Subcutaneous abdominal adipose tissue (tissue), 5 donors: ENCODE data around the gene RAB40B.
"Not testable (repeated sequence)": the region's sequence is repeated elsewhere in the genome, so short reads cannot be mapped to it uniquely, and the experiment has no call there.

ENCODE experiments used
- H3K27ac ChIP-seq: one replicate; pipeline ENCODE4 v1.7.0; 2013; ENCODE audit warnings: low read depth, mild to moderate bottlenecking, inconsistent platforms, low read length, moderate library complexity
- H3K27me3 ChIP-seq, 5 donors: one replicate each; pipeline ENCODE4 v1.7.0; 2013; ENCODE audit warnings: low read length in 5 of 5, inconsistent platforms in 1 of 5; ENCODE audit not compliant: control insufficient read depth in 5 of 5, insufficient read depth in 4 of 5
- H3K36me3 ChIP-seq, 5 donors: one replicate each; pipeline ENCODE4 v1.7.0; 2013; ENCODE audit warnings: low read length in 5 of 5; ENCODE audit not compliant: control insufficient read depth in 5 of 5, insufficient read depth in 5 of 5
- H3K4me1 ChIP-seq, 5 donors: one replicate each; pipeline ENCODE4 v1.7.0; 2013; ENCODE audit warnings: low read length in 5 of 5, mild to moderate bottlenecking in 3 of 5, moderate library complexity in 1 of 5; ENCODE audit not compliant: control insufficient read depth in 5 of 5, insufficient read depth in 5 of 5
- H3K4me3 ChIP-seq, 5 donors: one replicate each; pipeline ENCODE4 v1.7.0; 2013; ENCODE audit warnings: low read length in 5 of 5, low read depth in 1 of 5
- H3K9ac ChIP-seq, 5 donors: one replicate each; pipeline ENCODE4 v1.7.0; 2013; ENCODE audit warnings: low read length in 5 of 5, mild to moderate bottlenecking in 4 of 5, moderate library complexity in 3 of 5
- H3K9me3 ChIP-seq, 5 donors: one replicate each; pipeline ENCODE4 v1.7.0; 2013; ENCODE audit warnings: low read length in 5 of 5; ENCODE audit not compliant: control insufficient read depth in 5 of 5
- donor health status: healthy.
- donor health status: healthy.
- donor health status: healthy.
- donor health status: healthy.
- donor health status: healthy.

The RAB40B gene

DNA sequence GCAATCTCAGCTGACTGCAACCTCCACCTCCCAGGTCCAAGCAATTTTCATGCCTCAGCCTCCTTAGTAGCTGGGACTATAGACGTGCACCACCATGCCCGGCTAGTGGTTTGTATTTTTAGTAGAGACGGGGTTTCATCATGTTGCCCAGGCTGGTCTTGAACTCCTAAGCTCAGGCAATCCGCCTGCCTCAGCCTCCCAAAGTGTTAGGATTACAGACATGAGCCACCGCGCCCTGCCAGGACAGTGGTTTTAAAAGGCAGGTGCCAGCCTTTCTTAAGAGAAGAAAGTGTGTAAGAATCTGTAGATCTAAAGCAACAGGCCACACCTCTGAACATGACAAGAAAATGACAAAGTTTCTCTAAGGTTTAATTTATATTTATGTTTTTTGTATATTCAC, 43.9 kb downstream of the RAB40B start:
- not testable (repeated sequence) for H3K9me3 ChIP-seq, H3K27me3 ChIP-seq, H3K4me3 ChIP-seq
- Histone ChIP-seq H3K36me3 (peaks cover 0 to 23% (median 17%) of the 10 kb centered on the region in 5 donors), H3K9ac (peak overlapping the region in 1 of 5 donors; percentile 17), H3K27ac (peak overlapping the region; percentile 23), H3K4me1 (peaks cover 0 to 15% (median 0%) of the 10 kb centered on the region in 5 donors)

GRCh38 chr17:82653651-82654528, 44.6 kb downstream of the RAB40B start:
- H3K27ac ChIP-seq = no peak overlapping the region

GRCh38 chr17:82650723-82651122, 47.8 kb downstream of the RAB40B start:
- Histone ChIP-seq H3K27ac (no peak overlapping the region), H3K9me3 (no peaks in the 10 kb centered on the region), H3K9ac (no peak overlapping the region), H3K4me1 (peaks cover 2 to 35% (median 22%) of the 10 kb centered on the region in 5 donors), H3K27me3 (no peaks in the 10 kb centered on the region), H3K4me3 (no peak overlapping the region), H3K36me3 (no peaks in the 10 kb centered on the region)

More at GRCh38 chr17:82653651-82654528, 44.6 kb downstream of the RAB40B start:
- Histone ChIP-seq H3K9me3 (no peaks in the 10 kb centered on the region), H3K4me1 (peaks cover 0 to 19% (median 3%) of the 10 kb centered on the region in 5 donors), H3K36me3 (peaks cover 0 to 15% (median 10%) of the 10 kb centered on the region in 5 donors), H3K9ac (no peak overlapping the region), H3K27me3 (no peaks in the 10 kb centered on the region), H3K4me3 (no peak overlapping the region)

DNA sequence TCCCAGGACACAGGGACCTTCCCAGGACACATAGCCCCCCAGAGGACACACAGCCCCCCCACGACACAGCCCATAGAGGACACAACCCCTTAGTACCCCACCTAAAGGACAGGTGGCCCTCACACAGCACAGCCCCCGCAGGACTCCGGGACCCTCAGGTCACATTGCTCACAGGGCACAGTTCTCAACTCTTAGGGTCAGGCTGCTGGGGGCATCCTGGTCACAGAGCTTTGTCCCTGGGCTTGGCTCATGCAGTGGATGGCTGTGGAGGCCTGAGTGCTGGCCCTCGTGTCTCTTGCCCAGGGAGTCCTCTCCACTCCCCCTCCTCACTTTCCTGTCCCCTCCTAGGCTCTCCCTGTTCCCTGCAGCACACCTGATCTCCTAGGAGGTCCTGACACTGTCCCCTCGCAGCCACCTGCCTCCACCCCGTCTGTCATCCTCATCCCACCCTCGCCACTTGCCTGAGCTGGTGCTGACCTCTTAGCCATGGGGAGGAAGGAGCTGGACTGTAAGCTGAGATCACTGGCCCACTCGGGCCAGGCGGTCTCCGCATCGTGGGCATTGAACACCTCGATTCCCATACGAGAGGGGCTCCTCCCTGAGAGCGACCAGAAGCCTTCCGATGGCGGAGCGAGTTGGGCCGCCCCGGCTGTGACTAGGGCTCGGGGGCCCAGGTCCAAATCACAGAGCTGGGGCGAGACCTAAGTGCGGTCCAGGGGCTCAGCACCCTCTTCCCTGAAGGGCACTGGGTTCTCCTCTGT, 48.8 kb downstream of the RAB40B start:
- Histone ChIP-seq H3K9ac (no peak overlapping the region), H3K9me3 (no peaks in the 10 kb centered on the region), H3K36me3 (no peaks in the 10 kb centered on the region), H3K4me3 (no peak overlapping the region), H3K27me3 (no peaks in the 10 kb centered on the region), H3K4me1 (peaks cover 2 to 29% (median 22%) of the 10 kb centered on the region in 5 donors), H3K27ac (no peak overlapping the region)

DNA sequence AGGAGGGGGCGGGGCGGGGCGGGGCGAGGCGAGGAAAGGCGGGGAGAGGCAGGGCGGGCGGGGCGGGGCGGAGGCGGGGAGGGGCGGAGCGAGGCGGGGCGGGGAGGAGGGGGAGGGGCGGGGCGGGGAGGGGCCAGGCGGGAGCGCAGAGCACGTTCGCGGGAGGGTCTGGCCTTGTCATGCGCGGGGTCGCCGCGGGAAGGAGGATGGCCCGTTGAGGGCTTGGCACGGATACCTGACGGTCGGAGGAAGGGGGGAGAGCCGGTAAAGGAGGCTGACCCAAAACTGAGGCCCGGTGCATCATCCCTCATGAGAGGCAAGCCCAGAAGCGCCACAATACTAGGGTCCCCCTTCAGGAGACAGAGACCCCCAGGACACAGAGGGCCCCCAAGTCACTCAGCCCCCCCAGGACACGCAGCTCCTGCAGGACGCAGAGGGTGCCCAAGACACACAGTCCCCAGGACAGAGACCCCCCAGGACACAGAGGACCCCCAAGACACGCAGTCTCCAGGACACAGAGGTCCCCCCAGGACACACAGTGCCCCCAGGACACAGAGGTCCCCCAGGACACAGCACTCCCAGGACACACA, 49.7 kb downstream of the RAB40B start:
- Histone ChIP-seq H3K27ac (no peak overlapping the region), H3K27me3 (no peaks in the 10 kb centered on the region), H3K4me3 (peak overlapping the region; percentile 57 to 69 (median 65)), H3K9ac (peak overlapping the region in 2 of 5 donors; percentile 6 to 47), H3K36me3 (peaks cover 0 to 8% (median 7%) of the 10 kb centered on the region in 5 donors), H3K4me1 (peaks cover 2 to 23% (median 22%) of the 10 kb centered on the region in 5 donors), H3K9me3 (no peaks in the 10 kb centered on the region)

- Histone ChIP-seq H3K36me3 (peaks cover 0 to 14% (median 12%) of the 10 kb centered on the region in 5 donors), H3K9me3 (no peaks in the 10 kb centered on the region), H3K27me3 (no peaks in the 10 kb centered on the region), H3K9ac (peak within 1 kb of the TSS; percentile 48 to 95 (median 87)), H3K4me3 (peak within 1 kb of the TSS; percentile 69 to 97 (median 85)), H3K4me1 (peaks cover 2 to 23% (median 22%) of the 10 kb centered on the region in 5 donors), H3K27ac (peak within 1 kb of the TSS; percentile 78)
These were observed 50.3 kb downstream of the RAB40B start, which contains the start of gene WDR45B for GRCh38 chr17:82648165-82648668. Gene WDR45B, minus strand, starts transcription at chr17:82648444. Its CDS starts 104 bp downstream, at chr17:82648340.

DNA sequence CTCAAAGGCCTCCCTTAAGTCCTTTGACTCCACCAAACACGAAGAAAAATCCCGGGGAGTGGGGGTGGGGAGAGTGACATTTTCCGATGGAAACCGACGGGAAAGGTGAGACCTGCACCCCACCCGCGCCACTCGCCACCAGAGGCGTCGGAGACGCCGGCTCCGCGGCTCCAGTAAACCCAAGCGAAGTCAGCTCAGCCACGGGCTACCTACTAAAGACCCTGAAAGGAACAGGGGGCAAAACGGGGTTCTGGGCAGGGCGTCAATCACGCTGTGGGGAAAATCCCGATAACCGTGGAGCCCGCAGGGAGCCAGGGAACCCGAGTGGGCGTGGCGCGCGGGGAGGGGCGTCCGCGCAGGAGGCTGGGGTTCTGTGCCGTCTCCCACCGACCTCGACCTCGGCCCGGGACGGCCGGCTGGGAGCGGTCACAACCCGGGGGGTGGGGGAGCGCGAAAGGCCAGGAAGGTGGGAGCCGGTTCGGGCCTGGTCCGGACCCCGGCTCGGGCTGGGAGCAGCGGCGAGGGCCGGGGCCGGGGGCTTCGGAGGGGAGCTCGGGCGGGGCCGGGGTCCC, 50.8 kb downstream of the RAB40B start:
- Histone ChIP-seq H3K36me3 (peaks cover 0 to 18% (median 15%) of the 10 kb centered on the region in 5 donors), H3K4me1 (peaks cover 2 to 23% (median 22%) of the 10 kb centered on the region in 5 donors), H3K9me3 (no peaks in the 10 kb centered on the region), H3K4me3 (peak overlapping the region; percentile 55 to 97 (median 85)), H3K27me3 (no peaks in the 10 kb centered on the region), H3K9ac (peak overlapping the region; percentile 48 to 95 (median 87)), H3K27ac (peak overlapping the region; percentile 78)

GRCh38 chr17:82645516-82645915, 53.0 kb downstream of the RAB40B start:
- Histone ChIP-seq H3K9me3 (no peaks in the 10 kb centered on the region), H3K27ac (no peak overlapping the region), H3K4me1 (peaks cover 2 to 23% (median 22%) of the 10 kb centered on the region in 5 donors)

DNA sequence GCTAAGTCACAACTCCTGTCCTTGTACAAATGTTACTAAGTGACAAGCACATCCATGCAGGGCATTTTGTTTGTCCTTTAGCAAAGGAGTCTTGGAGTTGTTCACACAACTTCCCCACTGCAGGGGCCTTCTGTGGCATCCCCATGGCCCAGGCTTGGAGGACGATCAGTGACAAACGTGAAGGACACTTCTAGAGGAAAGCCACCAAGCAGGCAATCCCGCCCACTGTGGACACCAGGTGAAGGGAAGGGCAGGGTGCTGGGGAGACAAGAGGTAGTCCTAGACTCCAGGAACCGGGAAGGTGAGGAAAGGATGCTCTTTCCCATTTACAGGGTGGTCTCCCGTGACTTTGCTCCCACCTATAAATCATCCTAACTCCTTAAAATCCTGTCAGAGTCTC, 54.4 kb downstream of the RAB40B start:
- no peak overlapping the region for H3K27ac ChIP-seq
- H3K9ac ChIP-seq = no peak overlapping the region
- H3K36me3 ChIP-seq = peaks cover 0 to 46% (median 39%) of the 10 kb centered on the region in 5 donors
- H3K4me1 ChIP-seq = peaks cover 2 to 29% (median 21%) of the 10 kb centered on the region in 5 donors
- H3K4me3 ChIP-seq = no peak overlapping the region
- H3K27me3 ChIP-seq = no peaks in the 10 kb centered on the region
- no peaks in the 10 kb centered on the region for H3K9me3 ChIP-seq

More at GRCh38 chr17:82645516-82645915, 53.0 kb downstream of the RAB40B start:
- Histone ChIP-seq H3K36me3 (peaks cover 0 to 35% (median 28%) of the 10 kb centered on the region in 5 donors), H3K27me3 (no peaks in the 10 kb centered on the region), H3K9ac (no peak overlapping the region), H3K4me3 (no peak overlapping the region)
